Stimulated activated CD4-positive, alpha-beta T cell treated with anti-CD3 and anti-CD28 coated beads, Interleukin-1b, Interleukin-23, amount 100 ng/mL, for 4 hours (primary cell): Measurements from ENCODE around the gene SNX6.
A peak's percentile ranks its signal among the peaks of the same experiment; 100 is the strongest.
"Not testable (repeated sequence)": the region's sequence is repeated elsewhere in the genome, so short reads cannot be mapped to it uniquely, and the experiment has no call there.

Experiments used
- DNase-seq, 2 donors: peaks; one replicate each; pipeline ENCODE4 v3.0.0-alpha.2; 2020; ENCODE audit warnings: low read depth in 2 of 2

Gene SNX6

DNA sequence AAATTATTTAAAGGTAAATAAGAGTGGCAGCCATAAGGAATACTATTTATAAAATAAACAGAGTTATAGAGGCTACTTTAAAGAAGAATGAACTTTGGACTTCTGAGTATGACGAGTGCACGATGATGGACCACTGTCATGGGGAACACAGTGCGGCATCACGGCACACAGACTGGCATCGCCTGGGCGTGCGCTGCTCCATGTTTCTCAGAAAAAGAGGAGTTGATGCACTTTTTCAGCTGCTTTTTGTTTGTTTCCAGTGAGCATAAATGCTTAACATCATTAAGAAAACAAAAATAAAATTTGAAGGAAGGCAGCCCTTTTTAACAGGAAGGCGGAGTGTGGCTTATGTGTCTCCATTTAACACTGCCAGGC, 67.2 kb downstream of the SNX6 start:
- DNase-seq = no peak

DNA sequence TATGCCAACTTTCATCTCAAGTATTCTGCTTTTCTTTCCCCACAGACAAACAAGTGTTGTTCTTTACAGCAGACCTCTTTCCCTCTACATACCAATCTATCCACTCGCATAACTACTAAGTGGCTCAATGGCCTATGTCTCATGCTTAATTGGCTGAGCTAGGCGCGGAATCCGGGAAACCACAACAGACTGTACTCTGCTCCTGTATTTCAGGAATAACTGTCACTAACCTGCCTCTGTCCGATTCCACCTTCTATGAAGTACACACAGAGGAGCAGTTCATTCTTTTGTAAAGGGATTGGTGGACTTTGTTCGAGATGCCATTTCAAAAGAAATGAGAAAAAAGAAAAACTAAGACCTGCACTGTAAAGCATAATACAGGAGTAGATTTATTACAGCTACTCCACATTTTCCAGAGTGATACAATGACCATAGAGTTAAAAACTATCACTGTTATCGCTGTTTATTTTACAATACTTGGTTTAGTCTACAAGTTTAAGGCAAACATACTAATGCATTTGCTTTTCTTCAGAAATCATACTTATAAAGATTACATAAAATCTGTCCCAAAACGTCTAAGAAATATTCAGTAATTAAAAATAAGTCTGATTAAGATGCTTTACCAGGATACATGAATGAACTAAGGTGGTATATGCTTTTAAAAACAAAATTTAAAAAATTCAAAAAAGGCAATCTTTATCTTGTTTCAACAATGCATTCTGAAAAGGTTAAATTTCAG, 67.7 kb downstream of the SNX6 start:
- not testable (repeated sequence) for DNase-seq

DNA sequence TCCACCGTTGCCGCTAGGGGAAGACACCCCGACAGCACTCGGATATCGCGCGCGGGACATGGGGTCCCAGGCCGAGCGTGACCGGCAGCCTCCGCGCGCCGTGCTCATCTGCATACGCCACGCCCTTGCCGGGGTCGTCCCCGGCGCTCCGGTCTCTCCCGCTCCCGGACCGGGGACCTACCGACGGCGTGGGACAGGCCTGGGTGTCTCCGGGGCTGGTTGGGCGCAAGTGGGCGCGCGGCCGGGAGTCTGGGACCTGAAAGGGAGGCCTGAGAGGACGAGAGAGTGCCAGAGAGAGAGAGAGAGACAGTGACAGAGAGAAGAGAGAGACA, 73.5 kb downstream of the SNX6 start:
- DNase-seq = not testable (repeated sequence)

DNA sequence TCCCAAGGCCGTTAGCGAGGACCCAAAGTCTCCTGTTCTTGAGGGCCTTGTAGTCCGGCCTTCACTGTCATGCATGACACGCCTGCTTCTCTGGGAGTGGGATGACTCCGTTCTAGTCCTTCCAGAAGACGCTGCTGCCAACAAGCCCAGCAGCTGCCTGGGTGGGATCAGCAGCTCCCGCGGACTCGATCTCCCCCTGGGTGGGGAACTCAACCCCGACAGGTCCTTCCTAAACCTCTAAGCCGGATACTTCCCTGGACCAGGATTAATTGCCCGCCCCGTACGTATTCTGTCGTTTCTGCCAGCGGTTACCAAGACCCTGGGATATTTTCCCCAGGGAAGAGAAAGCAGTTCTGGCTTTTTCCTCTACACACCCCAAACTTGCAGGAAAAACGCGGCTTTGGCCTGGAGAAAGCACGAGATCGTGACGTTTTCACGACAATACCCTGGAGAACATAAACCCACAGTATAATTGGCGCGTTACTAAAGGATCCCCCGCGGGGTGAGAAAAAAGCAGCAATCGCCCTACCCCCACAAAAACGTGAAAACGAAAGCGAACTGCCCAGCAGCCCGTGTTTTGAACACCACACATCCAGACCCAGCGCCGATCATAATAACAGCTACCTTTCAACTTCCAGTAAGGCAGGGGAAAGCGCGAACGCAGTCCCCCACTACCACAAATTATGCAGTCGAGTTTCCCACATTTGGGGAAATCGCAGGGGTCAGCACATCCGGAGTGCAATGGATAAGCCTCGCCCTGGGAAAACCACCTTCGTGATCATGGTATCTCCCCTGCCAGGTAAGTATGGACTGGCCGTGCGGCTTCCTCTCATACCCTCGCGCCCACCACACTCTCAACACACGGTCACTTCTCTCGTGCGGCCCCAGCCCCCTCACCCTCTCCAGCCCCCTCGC, 74.1 kb downstream of the SNX6 start:
- DNase-seq = not testable (repeated sequence)

DNA sequence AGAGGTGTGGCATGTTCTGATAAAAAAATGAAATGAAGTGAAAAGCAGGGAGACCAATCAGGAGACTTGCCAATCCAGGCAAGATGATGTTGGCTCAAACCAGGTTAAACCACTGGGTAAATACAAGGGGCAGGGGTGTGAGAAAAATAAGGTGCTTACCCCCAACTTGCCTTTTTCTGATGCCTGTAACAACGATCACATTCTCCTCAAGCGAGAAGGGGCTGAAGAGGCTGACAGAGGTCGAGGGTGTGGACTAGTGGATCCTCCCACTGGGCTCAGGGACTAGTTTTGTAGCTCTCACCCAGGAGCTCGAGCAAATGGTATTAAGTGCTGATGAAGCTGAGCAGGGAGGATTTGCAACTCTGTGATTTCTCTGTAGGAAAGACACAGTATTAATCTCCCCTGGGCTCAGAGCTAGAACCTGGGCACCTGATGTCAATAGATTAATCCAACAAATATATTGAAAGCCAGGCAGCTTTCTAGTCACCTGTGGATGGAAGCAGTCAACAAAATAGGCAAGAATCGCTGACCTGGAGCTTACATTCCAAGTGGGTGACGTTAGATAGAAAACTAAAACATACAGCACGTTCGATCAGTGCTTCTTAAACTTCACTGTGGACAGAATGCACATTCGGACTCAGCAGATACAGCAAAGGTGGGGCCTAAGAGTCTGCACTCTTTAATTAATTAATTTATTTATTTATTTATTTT, 75.3 kb downstream of the SNX6 start:
- DNase-seq = no peak

DNA sequence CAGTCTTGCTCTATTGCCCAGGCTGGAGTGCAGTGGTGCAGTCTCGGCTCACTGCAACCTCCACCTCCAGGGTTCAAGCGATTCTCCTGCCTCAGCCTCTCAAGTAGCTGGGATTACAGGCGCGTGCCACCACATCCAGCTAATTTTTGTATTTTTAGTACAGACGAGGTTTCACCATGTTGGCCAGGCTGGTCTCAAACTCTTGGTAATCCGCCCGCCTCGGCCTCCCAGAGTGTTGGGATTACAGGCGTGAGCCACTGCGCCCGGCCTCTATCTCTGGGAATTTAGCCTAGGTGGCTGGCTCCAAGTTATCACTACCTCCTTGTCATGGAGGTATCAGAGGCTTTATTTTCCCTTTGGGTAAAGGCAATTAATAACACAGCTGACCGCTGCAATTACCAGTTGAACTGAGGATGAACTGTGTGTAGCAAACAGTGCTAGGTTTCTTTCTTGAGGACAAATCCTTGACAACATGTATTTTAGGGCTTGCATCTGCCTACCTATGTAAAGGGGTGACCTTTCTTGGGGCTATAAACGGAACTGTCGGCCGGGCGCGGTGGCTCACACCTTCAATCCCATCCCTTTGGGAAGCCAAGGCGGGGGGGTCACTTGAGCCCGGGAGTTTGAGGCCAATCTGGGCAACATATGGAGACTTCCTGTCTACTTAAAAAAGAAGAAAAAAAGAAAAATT, 80.5 kb downstream of the SNX6 start:
- not testable (repeated sequence) for DNase-seq

DNA sequence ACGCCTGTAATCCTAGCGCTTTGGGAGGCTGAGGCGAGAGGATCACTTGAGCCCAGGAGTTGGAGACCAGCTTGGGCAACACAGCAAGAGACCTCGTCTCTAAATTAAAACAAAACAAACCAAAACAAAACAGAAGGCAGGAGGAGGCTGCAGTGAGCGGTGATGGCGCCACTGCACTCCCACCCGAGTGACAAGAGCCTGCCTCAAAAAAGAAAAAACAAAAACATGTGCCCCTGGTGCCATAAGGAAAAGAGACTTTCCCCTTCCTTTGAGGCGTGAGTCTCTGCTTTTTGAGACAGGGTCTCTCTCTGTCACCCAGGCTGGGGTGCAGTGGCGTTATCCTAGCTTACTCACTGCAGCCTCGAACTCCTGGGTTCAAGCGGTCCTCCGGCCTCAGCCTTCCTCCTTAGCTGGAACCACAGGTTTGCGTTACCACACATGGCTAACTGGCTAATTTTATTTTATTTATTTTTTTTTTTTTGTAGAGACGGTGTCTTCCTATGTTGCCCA, 81.4 kb downstream of the SNX6 start:
- no peak for DNase-seq

DNA sequence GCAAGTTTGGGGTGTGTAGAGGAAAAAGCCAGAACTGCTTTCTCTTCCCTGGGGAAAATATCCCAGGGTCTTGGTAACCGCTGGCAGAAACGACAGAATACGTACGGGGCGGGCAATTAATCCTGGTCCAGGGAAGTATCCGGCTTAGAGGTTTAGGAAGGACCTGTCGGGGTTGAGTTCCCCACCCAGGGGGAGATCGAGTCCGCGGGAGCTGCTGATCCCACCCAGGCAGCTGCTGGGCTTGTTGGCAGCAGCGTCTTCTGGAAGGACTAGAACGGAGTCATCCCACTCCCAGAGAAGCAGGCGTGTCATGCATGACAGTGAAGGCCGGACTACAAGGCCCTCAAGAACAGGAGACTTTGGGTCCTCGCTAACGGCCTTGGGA, 82.8 kb downstream of the SNX6 start:
- DNase-seq = not testable (repeated sequence)

DNA sequence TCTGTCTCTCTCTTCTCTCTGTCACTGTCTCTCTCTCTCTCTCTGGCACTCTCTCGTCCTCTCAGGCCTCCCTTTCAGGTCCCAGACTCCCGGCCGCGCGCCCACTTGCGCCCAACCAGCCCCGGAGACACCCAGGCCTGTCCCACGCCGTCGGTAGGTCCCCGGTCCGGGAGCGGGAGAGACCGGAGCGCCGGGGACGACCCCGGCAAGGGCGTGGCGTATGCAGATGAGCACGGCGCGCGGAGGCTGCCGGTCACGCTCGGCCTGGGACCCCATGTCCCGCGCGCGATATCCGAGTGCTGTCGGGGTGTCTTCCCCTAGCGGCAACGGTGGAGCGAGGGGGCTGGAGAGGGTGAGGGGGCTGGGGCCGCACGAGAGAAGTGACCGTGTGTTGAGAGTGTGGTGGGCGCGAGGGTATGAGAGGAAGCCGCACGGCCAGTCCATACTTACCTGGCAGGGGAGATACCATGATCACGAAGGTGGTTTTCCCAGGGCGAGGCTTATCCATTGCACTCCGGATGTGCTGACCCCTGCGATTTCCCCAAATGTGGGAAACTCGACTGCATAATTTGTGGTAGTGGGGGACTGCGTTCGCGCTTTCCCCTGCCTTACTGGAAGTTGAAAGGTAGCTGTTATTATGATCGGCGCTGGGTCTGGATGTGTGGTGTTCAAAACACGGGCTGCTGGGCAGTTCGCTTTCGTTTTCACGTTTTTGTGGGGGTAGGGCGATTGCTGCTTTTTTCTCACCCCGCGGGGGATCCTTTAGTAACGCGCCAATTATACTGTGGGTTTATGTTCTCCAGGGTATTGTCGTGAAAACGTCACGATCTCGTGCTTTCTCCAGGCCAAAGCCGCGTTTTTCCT, 83.4 kb downstream of the SNX6 start:
- not testable (repeated sequence) for DNase-seq

DNA sequence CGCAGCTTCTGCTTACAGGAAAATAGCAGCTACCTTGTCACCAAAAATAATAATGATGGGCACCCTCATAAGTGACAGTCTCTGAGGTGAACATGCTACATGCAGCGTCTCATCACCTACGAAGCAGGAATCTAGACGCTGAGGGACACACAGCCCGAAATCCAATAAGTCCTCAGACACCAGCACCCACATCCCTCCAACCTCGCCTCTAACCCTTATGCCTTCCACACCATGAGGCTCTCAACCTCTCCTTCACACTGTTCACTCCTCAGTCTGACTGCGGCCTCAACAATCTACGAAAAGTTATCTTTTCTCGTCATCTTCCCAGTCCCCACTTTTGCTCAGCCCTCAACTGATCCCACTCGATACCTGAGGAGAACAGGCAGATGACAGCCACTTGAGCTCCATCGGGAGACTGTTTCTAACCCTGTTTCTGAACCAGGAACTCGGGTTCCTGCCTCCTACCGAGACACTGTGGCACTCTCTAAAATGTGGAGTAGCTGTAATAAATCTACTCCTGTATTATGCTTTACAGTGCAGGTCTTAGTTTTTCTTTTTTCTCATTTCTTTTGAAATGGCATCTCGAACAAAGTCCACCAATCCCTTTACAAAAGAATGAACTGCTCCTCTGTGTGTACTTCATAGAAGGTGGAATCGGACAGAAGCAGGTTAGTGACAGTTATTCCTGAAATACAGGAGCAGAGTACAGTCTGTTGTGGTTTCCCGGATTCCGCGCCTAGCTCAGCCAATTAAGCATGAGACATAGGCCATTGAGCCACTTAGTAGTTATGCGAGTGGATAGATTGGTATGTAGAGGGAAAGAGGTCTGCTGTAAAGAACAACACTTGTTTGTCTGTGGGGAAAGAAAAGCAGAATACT, 89.5 kb downstream of the SNX6 start:
- DNase-seq = not testable (repeated sequence)

DNA sequence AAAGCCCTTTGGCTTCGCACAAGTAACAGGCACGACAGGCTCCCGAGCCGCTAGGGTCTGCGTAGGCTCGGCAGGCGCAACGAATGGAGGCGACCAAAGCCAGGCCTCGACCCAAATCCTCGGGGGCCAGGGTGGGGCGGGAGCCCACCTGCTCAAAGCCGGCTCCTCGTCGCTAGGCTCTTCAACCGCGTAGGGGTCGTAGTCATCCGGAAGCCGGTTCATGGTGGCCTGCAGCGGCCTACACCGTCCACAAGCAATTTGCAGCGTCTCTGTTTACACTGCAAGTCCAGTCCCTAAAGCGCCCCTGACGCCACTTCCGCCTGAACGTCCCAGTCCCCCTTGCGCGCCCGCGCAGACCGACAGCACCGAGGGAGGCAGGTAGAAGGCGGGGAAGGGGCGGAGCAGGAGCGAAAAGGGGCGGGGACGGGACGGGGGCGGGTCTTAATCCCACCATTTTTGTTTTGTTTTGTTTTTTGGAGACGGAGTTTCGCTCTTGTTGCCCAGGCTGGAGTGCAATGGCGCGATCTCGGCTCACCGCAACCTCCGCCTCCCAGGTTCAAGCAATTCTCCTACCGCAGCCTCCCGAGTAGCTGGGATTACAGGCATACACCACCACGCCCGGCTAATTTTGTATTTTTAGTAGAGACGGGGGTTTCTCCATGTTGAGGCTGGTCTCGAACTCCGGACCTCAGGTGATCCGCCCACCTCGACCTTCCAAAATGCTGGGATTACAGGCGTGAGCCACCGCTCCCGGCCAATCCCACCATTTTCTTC, 90.4 kb downstream of the SNX6 start, which contains the start of gene EAPP:
Gene EAPP (minus strand): TSS at position 295 of the 774 bp plus-strand sequence. CDS start 73 bp downstream, at position 222.
- peak; percentile 89 for DNase-seq

DNA sequence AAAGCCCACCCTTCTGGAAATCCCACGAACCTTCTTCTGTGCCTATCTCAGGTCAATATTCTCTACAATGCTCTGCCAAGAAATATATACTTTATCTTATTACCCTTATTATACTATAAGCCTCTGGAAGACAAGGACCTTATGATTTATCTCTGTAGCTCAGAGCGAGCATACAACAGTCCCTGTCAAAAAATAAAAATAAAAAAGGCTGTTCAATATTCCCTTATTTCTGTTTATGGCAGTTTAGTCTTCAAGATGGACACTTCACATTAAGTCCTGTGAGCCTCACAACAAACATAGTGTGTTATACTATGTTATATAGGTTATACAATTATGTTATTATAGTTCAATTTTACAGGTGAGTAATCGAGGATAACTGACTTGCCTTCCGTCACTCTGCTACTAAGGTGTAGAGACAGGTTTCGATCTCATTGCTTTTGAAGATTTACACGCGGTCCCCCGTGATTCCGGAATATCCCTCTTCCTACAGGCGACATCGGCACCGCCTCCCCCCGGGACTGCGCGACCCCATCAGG, 91.0 kb downstream of the SNX6 start:
- no peak for DNase-seq

DNA sequence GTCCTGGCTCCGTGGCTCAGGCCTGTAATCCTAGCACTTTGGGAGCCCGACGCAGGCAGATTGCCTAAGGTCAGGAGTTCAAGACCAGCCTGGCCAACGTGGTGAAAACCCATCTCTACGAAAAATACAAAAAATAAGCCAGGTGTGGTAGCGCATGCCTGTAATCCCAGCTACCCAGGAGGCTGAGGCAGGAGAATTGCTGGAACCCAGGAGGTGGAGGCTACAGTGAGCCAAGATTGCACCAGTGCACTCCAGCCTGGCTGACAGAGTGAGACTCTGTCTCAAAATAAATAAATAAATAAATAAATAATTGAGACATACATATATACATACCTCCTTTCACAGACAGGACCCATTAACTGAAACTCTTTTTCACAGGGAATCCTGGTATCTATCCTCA, 91.9 kb downstream of the SNX6 start:
- DNase-seq = not testable (repeated sequence)

DNA sequence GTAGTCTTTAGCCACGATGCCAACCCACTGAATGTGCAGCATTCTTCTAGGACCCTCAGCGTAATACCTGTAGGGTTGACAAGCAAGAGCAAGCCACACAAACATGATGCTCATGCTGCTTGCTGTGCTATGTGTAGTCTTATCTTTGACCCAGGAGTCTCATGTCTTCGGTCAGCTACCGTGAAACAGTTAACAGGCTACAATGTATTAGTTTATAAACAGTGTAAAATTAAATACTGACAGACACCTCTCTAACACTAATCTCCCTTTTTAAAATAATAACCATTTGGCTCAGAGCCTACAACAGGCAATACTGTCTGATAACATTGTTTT, 92.3 kb downstream of the SNX6 start:
- no peak for DNase-seq

DNA sequence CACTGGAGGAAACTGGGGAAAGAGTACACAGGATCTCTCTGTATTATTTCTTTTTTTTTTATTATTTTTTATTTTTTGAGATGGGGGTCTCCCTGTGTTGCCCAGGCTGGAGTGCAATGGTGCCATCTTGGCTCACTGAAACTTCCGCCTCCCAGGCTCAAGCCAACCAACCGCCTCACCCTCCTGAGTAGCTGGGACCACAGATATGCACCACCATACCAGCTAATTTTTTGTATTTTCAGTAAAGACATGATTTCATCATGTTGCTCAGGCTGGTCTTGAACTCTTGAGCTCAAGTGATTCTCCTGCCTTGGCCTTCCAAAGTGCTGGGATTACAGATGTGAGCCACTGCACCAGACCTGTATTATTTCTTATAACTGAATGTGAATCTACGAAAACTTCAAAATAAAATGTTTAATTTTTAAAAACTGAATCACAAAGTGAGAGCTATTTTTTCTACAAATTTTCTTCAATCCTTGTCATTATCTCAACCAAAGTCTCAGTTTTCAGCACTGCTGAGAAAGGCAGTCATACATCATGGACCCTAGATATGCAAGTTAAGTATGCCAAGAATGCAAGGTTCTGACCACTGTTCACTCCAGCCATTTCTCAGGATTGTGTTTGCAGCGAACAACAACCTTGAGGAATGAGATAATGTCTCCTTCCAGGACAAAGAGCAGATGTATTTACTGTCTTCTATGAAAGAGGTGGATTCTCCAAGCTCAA, 92.8 kb downstream of the SNX6 start:
- no peak for DNase-seq

DNA sequence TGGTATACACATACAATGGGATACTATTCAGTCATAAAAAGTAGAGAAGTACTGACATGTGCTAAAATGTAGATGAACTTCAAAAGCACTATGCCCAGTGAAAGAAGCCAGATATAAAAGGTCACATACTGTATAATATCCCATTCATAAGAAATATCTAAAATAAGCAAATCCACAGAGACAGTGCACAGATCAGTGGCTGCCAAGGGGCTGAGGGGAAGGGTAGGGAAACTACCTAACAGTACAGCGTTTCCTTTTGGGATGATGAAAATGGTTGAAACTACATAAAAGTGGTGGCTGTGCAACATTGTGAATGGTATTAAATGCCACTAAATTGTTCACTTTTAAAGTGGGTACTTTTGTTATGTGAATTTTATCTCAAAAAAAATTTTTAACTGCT, 102.4 kb downstream of the SNX6 start:
- DNase-seq = no peak

DNA sequence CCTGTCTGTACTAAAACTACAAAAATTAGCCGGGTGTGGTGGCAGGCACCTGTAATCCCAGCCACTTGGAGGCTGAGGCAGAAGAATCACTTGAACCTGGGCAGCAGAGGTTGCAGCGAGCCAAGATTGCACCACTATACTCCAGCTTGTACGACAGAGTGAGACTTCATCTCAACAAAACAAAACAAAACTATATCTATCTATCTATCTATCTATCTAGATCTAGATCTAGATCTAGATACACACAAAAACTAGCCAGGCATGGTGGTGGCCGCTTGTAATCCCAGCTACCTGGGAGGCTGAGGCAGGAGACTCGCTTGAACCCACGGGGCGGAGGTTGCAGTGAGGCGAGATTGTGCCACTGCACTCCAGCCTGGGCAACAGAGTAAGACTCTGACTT, 105.7 kb downstream of the SNX6 start:
- DNase-seq = not testable (repeated sequence)

DNA sequence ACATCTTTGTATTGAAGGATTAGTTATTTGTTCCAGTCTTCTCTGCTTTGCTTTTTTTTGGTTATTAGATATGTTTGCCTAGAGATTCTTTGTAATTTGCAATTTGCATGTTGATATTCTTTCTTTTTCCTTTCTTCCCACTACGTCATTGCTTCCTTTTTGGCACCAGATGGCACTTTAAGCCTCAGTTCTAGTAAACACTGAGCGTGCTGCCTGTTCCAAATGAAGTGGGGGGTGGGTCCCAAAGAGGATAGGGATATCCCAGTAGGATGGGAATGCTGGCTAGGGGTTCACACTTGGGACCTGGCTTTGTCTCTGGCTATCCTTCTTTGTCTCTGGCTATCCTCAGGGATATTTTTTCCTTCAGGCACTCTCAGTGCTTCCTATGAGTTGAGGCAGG, 107.5 kb downstream of the SNX6 start:
- DNase-seq = no peak
